ENCODE data around the gene MRPL18. TPM values are rescaled to one million over a fixed set of nuclear protein-coding genes. Genes with fewer than 3 reads are reported as not detected.
A peak's percentile ranks its signal among the peaks of the same experiment; 100 is the strongest.

MRPL18 gene
- total and polyA plus RNA-seq, 2 of the 4 experiments (the other 2 are of a cell fraction), result 53.4 to 56.8 TPM

DNA sequence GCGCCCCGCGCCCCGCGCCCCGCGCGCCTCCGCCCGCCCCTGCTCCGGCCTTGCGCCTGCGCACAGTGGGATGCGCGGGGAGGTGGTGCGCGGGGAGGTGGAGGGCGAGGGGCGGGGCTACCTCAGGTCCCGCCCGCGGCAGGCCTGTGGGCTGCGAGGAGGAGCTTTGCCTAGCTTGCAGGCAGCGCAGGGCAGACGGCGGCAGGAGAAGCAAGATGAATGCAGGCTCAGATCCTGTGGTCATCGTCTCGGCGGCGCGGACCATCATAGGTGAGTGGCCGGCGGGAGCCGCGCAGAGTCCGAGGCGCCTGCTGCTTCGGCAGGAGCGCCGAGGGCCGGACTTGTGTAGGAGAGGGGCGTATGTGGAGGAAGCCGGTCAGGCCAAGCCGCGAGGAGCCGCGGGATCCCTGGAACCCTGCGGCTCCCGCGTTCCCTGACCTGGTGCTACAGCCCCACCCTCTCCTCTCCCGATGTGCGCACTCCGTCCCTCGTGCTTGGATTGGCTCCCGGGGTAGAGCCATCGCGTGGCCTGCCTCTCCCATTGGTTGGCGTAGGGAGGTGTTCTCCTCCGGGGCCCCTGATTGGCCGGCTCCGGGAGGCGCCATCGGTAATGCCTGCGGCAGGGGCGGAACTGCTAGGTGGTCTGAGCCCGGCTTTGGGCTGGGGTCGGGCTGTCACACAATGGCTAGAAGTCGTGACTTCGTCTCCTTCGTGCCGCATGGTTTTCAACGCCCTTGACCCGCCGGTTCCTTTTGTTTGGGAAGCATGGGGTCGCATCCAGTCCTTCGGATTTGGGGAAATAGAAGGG, 28.2 kb upstream of the MRPL18 start, which contains the start of gene ACAT2:
Gene ACAT2, plus strand, starts transcription at position 173 of the 808 bp plus-strand sequence. Its CDS starts 43 bp downstream, at position 216.
- peak; percentile 92 for DNase-seq
- Histone ChIP-seq H2AFZ (replicated peaks; ENCODE audit: low read length, poor library complexity) (peak within 1 kb of the TSS; percentile 94), H2BK20ac (ENCODE audit: low read depth, low read length) (peak within 1 kb of the TSS; percentile 38), H3K4me3 (ENCODE audit: insufficient read depth, low read depth, low read length) (peak within 1 kb of the TSS; percentile 79), H3K36me3 (ENCODE audit: control insufficient read depth, insufficient read depth, low read length) (peaks cover 16% of the 10 kb centered on the region), H3K9me3 (ENCODE audit: control insufficient read depth, insufficient read depth, low read length) (no peaks in the 10 kb centered on the region), H3K79me1 (ENCODE audit: low read depth in 1 of 2, low read length in 2 of 2) (peaks cover 10 to 24% of the 10 kb centered on the region in 2 experiments), H2BK5ac (ENCODE audit: low read depth, low read length, poor library complexity, severe bottlenecking) (peak within 1 kb of the TSS; percentile 59), H4K5ac (ENCODE audit: low read depth, low read length) (peak within 1 kb of the TSS; percentile 89), H3K9ac (ENCODE audit: low read depth, low read length) (peak within 1 kb of the TSS; percentile 87), H3K4ac (ENCODE audit: low read depth, low read length) (peak within 1 kb of the TSS; percentile 94), H3K27me3 (ENCODE audit: control insufficient read depth, insufficient read depth, low read length) (no peaks in the 10 kb centered on the region), H2BK120ac (ENCODE audit: low read depth, low read length) (peak within 1 kb of the TSS; percentile 75; the same call in 1 of the 2 replicates), H3K23ac (ENCODE audit: low read depth, low read length) (peak within 1 kb of the TSS; percentile 83), H2AK5ac (ENCODE audit: low read depth, low read length) (peak within 1 kb of the TSS; percentile 82), H4K20me1 (ENCODE audit: insufficient read depth, low read length) (peaks cover 6% of the 10 kb centered on the region; the same call in 1 of the 2 replicates), H3K14ac (replicated peaks; ENCODE audit: low read depth, low read length) (peak within 1 kb of the TSS; percentile 80), H3K9me1 (ENCODE audit: insufficient read depth, low read length) (peaks cover 13% of the 10 kb centered on the region), H4K91ac (ENCODE audit: insufficient read depth, low read depth, low read length) (peak within 1 kb of the TSS; percentile 76), H2BK15ac (ENCODE audit: low read depth, low read length) (peak within 1 kb of the TSS; percentile 15; the same call in 1 of the 3 replicates), H3K4me2 (ENCODE audit: low read depth, low read length) (peak within 1 kb of the TSS; percentile 87), H3K27ac (ENCODE audit: insufficient read depth, low read length) (peak within 1 kb of the TSS; percentile 94), H4K8ac (ENCODE audit: low read depth in 2 of 2, low read length in 2 of 2) (peak within 1 kb of the TSS; percentile 94 to 96), H3K4me1 (ENCODE audit: control insufficient read depth, insufficient read depth, low read length) (peaks cover 20% of the 10 kb centered on the region), H2AK9ac (replicated peaks; ENCODE audit: low read depth, low read length, poor library complexity) (peak within 1 kb of the TSS; percentile 93), H3K18ac (ENCODE audit: low read depth, low read length) (peak within 1 kb of the TSS; percentile 63), H3K56ac (ENCODE audit: extremely low read depth, insufficient read depth, low read length) (peak within 1 kb of the TSS; percentile 93)
- in situ Hi-C loops (cut with MboI; ENCODE audit: low sequenced_read_pairs), result loop anchor here (10.0 kb wide), 1 partner anchor 67 kb away; the partner anchor contains the start of gene SOD2
- no TSS peak for BruUV-seq (replicated peaks)
- ATAC-seq (ENCODE audit: low read depth), result peak; percentile 96
- TF ChIP-seq, protein P1, sequence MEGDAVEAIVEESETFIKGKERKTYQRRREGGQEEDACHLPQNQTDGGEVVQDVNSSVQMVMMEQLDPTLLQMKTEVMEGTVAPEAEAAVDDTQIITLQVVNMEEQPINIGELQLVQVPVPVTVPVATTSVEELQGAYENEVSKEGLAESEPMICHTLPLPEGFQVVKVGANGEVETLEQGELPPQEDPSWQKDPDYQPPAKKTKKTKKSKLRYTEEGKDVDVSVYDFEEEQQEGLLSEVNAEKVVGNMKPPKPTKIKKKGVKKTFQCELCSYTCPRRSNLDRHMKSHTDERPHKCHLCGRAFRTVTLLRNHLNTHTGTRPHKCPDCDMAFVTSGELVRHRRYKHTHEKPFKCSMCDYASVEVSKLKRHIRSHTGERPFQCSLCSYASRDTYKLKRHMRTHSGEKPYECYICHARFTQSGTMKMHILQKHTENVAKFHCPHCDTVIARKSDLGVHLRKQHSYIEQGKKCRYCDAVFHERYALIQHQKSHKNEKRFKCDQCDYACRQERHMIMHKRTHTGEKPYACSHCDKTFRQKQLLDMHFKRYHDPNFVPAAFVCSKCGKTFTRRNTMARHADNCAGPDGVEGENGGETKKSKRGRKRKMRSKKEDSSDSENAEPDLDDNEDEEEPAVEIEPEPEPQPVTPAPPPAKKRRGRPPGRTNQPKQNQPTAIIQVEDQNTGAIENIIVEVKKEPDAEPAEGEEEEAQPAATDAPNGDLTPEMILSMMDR (conservative IDR thresholded peaks at IDR 0.05; ENCODE audit: low read depth, low read length), result no peak
- TF ChIP-seq RAD21 (IDR thresholded peaks at IDR 0.05; ENCODE audit: low read length), result no peak
- peak; percentile 79 for TF ChIP-seq FOS (IDR thresholded peaks at IDR 0.05; ENCODE audit: low read depth, low read length)
- TF ChIP-seq MAFK (IDR thresholded peaks at IDR 0.05; ENCODE audit: low read depth, low read length), result no peak
- TF ChIP-seq, protein P2, sequence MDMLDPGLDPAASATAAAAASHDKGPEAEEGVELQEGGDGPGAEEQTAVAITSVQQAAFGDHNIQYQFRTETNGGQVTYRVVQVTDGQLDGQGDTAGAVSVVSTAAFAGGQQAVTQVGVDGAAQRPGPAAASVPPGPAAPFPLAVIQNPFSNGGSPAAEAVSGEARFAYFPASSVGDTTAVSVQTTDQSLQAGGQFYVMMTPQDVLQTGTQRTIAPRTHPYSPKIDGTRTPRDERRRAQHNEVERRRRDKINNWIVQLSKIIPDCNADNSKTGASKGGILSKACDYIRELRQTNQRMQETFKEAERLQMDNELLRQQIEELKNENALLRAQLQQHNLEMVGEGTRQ (IDR thresholded peaks at IDR 0.05; ENCODE audit: low read depth, low read length), result no peak
- TF ChIP-seq POLR2A (IDR thresholded peaks at IDR 0.05; ENCODE audit: low read depth, low read length), result peak; percentile 39; the same call in 1 of the 2 replicates
- no peak for TF ChIP-seq CEBPB (IDR thresholded peaks at IDR 0.05; ENCODE audit: low read depth, low read length)
- TF ChIP-seq MAZ (IDR thresholded peaks at IDR 0.05; ENCODE audit: borderline replicate concordance, low read depth, low read length), result peak; percentile 50; the same call in 1 of the 2 replicates
- no peak for TF ChIP-seq CHD1 (IDR thresholded peaks at IDR 0.05; ENCODE audit: low read depth, low read length)
- TF ChIP-seq, protein P3, sequence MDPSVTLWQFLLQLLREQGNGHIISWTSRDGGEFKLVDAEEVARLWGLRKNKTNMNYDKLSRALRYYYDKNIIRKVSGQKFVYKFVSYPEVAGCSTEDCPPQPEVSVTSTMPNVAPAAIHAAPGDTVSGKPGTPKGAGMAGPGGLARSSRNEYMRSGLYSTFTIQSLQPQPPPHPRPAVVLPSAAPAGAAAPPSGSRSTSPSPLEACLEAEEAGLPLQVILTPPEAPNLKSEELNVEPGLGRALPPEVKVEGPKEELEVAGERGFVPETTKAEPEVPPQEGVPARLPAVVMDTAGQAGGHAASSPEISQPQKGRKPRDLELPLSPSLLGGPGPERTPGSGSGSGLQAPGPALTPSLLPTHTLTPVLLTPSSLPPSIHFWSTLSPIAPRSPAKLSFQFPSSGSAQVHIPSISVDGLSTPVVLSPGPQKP (IDR thresholded peaks at IDR 0.05; ENCODE audit: borderline replicate concordance, low read depth, low read length), result no peak
- no peak for TF ChIP-seq NFE2L2 (IDR thresholded peaks at IDR 0.05; ENCODE audit: low read depth, low read length)
- peak; percentile 46; the same call in 1 of the 2 replicates for TF ChIP-seq RFX5 (IDR thresholded peaks at IDR 0.05; ENCODE audit: low read depth, low read length)
- ChIA-PET POLR2A (ENCODE audit: unreplicated experiment) (interaction anchor here (1.0 kb wide), 1 partner anchor 80 kb away, joined by 3 read pairs; no protein-coding TSS in a partner anchor), CTCF (no interaction called here)
- intact Hi-C loops (cut with micrococcal nuclease), result loop anchor here (1.0 to 2.0 kb wide), 2 partner anchors 26 to 69 kb away; partner anchors contain the start of gene SOD2
- 0% methylated on average over 5 of the region's 76 CpGs; no CpG with 5 or more reads in 1 of the 2 experiments for WGBS, 2 experiments (ENCODE audit: extremely low coverage in 2 of 2, insufficient read length in 1 of 2)
- dilution Hi-C loops (cut with HindIII; ENCODE audit: low sequenced_read_pairs, unreplicated experiment), result no loop called here
